Left lung (tissue), 10 donors: ENCODE data around the gene COX20. TPM values are rescaled to one million over a fixed set of nuclear protein-coding genes. Genes with fewer than 3 reads are reported as not detected.

ENCODE experiments used
- ATAC-seq: fragments of 200-7000 bp; cut with Tn5 transposase; one replicate; pipeline ENCODE4 v1.9.1; 2020; ENCODE audit warnings: moderate library complexity
- DNase-seq, 4 donors: peaks; one replicate each; pipeline ENCODE4 v3.0.0-alpha.2; 2013 to 2020
- H3K27ac ChIP-seq, 2 donors: fragments of 200-600 bp; sonication (generic) in 1 of 2; one replicate each; pipeline versions ENCODE4 v1.5.0 to v1.8.0; 2020 to 2021
- H3K27me3 ChIP-seq, 2 donors: fragments of 200-600 bp; sonication (generic) in 1 of 2; one replicate each; pipeline versions ENCODE4 v1.5.0 to v1.8.0; 2020 to 2021
- H3K36me3 ChIP-seq, 2 donors: fragments of 200-600 bp; sonication (generic) in 1 of 2; one replicate each; pipeline versions ENCODE4 v1.5.0 to v1.8.0; 2020 to 2021
- H3K4me1 ChIP-seq, 2 donors: fragments of 200-600 bp; one replicate each; pipeline ENCODE4 v1.8.0; 2021
- H3K4me3 ChIP-seq, 2 donors: fragments of 200-600 bp; sonication (generic) in 1 of 2; one replicate each; pipeline versions ENCODE4 v1.5.0 to v1.8.0; 2020 to 2021; ENCODE audit warnings: mild to moderate bottlenecking in 1 of 2
- H3K9me3 ChIP-seq, 2 donors: fragments of 200-600 bp; sonication (generic) in 1 of 2; one replicate each; pipeline versions ENCODE4 v1.5.0 to v1.8.0; 2020 to 2021
- intact Hi-C, 2 donors: fragments of 100-400 bp; cut with DNase I; formaldehyde crosslinking; loops; one replicate each; pipeline versions ENCODE4 v1.11.2 to v1.14.2; 2022
- polyA plus RNA-seq, 6 donors: library from polyadenylated mRNA; unstranded; fragments of 120-200 nt; gene quantifications; one replicate each; pipeline ENCODE4 v1.2.1, GENCODE V29; 2013; ENCODE audit not compliant: insufficient read length in 6 of 6
- total RNA-seq, 2 donors: library from RNA; stranded (reverse); fragmentation: NEBNext Ultra II Directional; extraction: Animal tissue kit (Norgen Biotek cat#: 25700); gene quantifications; one replicate each; pipeline ENCODE4 v1.2.1, GENCODE V29; 2021
- TF ChIP-seq, protein P1 (sequence below), 2 donors: fragments of 200-600 bp; sonication (generic) in 1 of 2; IDR thresholded peaks; one replicate each; pipeline versions ENCODE4 v1.5.0 to v1.8.0; 2021; ENCODE audit warnings: antibody characterized with exemption in 2 of 2
- donor health status: DM: no; HTN: yes; CAD: no.
- donor health status: DM: no; HTN: no; CAD: no.

The COX20 gene
- total and polyA plus RNA-seq, 8 donors = 27.1 to 125 (median 94.8) TPM

GRCh38 chr1:244843148-244843978 is 7.9 kb downstream of the COX20 start:
- TF ChIP-seq, protein P1, sequence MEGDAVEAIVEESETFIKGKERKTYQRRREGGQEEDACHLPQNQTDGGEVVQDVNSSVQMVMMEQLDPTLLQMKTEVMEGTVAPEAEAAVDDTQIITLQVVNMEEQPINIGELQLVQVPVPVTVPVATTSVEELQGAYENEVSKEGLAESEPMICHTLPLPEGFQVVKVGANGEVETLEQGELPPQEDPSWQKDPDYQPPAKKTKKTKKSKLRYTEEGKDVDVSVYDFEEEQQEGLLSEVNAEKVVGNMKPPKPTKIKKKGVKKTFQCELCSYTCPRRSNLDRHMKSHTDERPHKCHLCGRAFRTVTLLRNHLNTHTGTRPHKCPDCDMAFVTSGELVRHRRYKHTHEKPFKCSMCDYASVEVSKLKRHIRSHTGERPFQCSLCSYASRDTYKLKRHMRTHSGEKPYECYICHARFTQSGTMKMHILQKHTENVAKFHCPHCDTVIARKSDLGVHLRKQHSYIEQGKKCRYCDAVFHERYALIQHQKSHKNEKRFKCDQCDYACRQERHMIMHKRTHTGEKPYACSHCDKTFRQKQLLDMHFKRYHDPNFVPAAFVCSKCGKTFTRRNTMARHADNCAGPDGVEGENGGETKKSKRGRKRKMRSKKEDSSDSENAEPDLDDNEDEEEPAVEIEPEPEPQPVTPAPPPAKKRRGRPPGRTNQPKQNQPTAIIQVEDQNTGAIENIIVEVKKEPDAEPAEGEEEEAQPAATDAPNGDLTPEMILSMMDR (IDR thresholded peaks at IDR 0.05) = no peak
- Histone ChIP-seq H3K4me3 (no peak overlapping the region), H3K9me3 (no peaks in the 10 kb centered on the region), H3K4me1 (peaks cover 4 to 38% of the 10 kb centered on the region in 2 donors), H3K36me3 (peaks cover 0 to 99% of the 10 kb centered on the region in 2 donors), H3K27ac (no peak overlapping the region), H3K27me3 (no peaks in the 10 kb centered on the region)
- DNase-seq (no peak), ATAC-seq (no peak)
- intact Hi-C loops = no loop called here

DNA sequence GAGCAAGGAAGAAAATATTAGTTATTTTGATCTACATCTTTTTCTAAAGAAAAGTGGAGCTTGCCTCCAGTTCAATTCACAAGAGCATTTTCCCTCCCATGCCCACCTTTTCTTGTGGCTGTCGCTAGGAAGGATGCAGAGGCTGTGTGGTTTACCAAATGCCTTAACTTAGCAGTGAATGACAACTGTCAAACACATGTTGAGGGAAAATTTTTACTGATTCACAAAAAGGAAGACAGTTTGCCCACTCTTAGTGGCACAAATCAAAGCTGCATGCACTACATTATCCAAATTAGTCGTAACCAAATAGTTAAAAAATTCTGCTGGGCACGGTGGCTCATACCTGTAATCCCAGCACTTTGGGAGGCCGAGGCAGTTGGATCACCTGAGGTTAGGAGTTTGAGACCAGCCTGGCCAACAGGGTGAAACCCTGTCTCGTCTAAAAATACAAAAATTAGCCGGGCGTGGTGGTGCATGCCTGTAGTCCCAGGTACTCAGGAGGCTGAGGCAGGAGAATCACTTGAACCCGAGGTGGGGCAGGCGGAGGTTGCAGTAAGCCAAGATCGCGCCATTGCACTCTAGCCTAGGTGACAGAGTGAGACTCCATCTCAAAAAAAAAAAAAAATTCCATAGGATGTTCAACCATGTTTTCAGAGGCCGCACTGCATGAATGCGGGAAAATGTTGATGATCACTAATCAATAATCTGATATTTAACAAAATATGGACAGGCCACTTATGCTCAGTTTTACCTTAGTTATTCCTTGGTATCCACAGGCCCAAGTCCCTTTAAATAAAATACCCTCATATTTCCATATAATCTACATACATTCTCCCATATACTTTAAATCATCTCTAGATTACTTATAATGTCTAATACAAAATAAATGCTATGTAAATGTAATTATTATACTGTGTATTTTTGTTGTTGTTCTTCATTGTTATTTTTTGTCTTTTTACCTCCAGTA is 9.0 kb downstream of the COX20 start:
- H3K36me3 ChIP-seq = peaks cover 0 to 99% of the 10 kb centered on the region in 2 donors
- H3K4me3 ChIP-seq = no peak overlapping the region
- intact Hi-C loops = no loop called here
- no peaks in the 10 kb centered on the region for H3K9me3 ChIP-seq
- no peak for DNase-seq
- H3K4me1 ChIP-seq = peaks cover 0 to 27% of the 10 kb centered on the region in 2 donors
- H3K27ac ChIP-seq = no peak overlapping the region
- TF ChIP-seq, protein P1 (IDR thresholded peaks at IDR 0.05) = no peak
- H3K27me3 ChIP-seq = no peaks in the 10 kb centered on the region
- no peak for ATAC-seq

GRCh38 chr1:244846653-244847052 is 11.2 kb downstream of the COX20 start:
- DNase-seq (no peak), ATAC-seq (no peak)
- TF ChIP-seq, protein P1 (IDR thresholded peaks at IDR 0.05) = no peak
- Histone ChIP-seq H3K27ac (no peak overlapping the region), H3K4me3 (no peak overlapping the region), H3K4me1 (peaks cover 0 to 19% of the 10 kb centered on the region in 2 donors), H3K9me3 (no peaks in the 10 kb centered on the region), H3K36me3 (peaks cover 0 to 100% of the 10 kb centered on the region in 2 donors), H3K27me3 (no peaks in the 10 kb centered on the region)
- intact Hi-C loops = no loop called here

- H3K9me3 ChIP-seq = no peaks in the 10 kb centered on the region
- peaks cover 0 to 31% of the 10 kb centered on the region in 2 donors for H3K4me1 ChIP-seq
- H3K4me3 ChIP-seq = no peak overlapping the region
- intact Hi-C loops = no loop called here
- DNase-seq (no peak), ATAC-seq (no peak)
- no peak overlapping the region for H3K27ac ChIP-seq
- TF ChIP-seq, protein P1 (IDR thresholded peaks at IDR 0.05) = no peak
- no peaks in the 10 kb centered on the region for H3K27me3 ChIP-seq
- H3K36me3 ChIP-seq = peaks cover 0 to 100% of the 10 kb centered on the region in 2 donors
Observed at GRCh38 chr1:244849189-244849866, 13.9 kb downstream of the COX20 start.
